ENCODE measurements around the gene TLCD5. TPM values are rescaled to one million over a fixed set of nuclear protein-coding genes. Genes with fewer than 3 reads are reported as not detected.

Gene TLCD5
- total and polyA plus RNA-seq, 2 experiments from 2014 or later = 8.7 to 9.0 TPM

GRCh38 chr11:120335908-120336640 is 11.0 kb downstream of the TLCD5 start, which contains the start of gene ARHGEF12:
Gene ARHGEF12, plus strand, starts transcription at chr11:120336413. Its CDS starts 831 bp downstream, at chr11:120337244.
- H3K9me3 ChIP-seq (ENCODE audit: low read depth) = no peaks in the 10 kb centered on the region
- TF ChIP-seq CTCF (IDR thresholded peaks at IDR 0.05; ENCODE audit: poor library complexity) = peak; percentile 63
- no peak for TF ChIP-seq EZH2 (IDR thresholded peaks at IDR 0.05; ENCODE audit: borderline replicate concordance)
- no peak for TF ChIP-seq EZH2phosphoT487 (IDR thresholded peaks at IDR 0.05; ENCODE audit: low read depth, severe bottlenecking, unreplicated experiment)
- under 1% methylated on average over 52 of the region's 92 CpGs for WGBS (ENCODE audit: low lambda C conversion rate, missing lambda C conversion rate)
- H4K20me1 ChIP-seq (ENCODE audit: insufficient read depth, poor library complexity, severe bottlenecking) = peaks cover 39% of the 10 kb centered on the region
- DNase-seq (ENCODE audit: low spot score) = peak; percentile 98
- H2AFZ ChIP-seq = peak within 1 kb of the TSS; percentile 87
- no peaks in the 10 kb centered on the region for H3K27me3 ChIP-seq
- peak within 1 kb of the TSS; percentile 89 for H3K4me2 ChIP-seq
- H3K4me3 ChIP-seq = peak within 1 kb of the TSS; percentile 92
- H3K36me3 ChIP-seq (replicated peaks; ENCODE audit: insufficient read depth, low read depth) = no peaks in the 10 kb centered on the region
- peak within 1 kb of the TSS; percentile 99 for H3K27ac ChIP-seq
- H3K79me2 ChIP-seq = peaks cover 44% of the 10 kb centered on the region
- peaks cover 40% of the 10 kb centered on the region for H3K4me1 ChIP-seq (ENCODE audit: insufficient read depth)
- no peaks in the 10 kb centered on the region for H3K9me2 ChIP-seq (replicated peaks; ENCODE audit: insufficient read depth)

GRCh38 chr11:120336641-120337354 is 11.7 kb downstream of the TLCD5 start:
- Histone ChIP-seq H3K79me2 (peaks cover 51% of the 10 kb centered on the region), H4K20me1 (ENCODE audit: insufficient read depth, poor library complexity, severe bottlenecking) (peaks cover 46% of the 10 kb centered on the region)
- 1% methylated on average over 47 of the region's 56 CpGs for WGBS (ENCODE audit: low lambda C conversion rate, missing lambda C conversion rate)

GRCh38 chr11:120337355-120338106 is 12.4 kb downstream of the TLCD5 start:
- H3K79me2 ChIP-seq = peaks cover 59% of the 10 kb centered on the region
- DNase-seq (ENCODE audit: low spot score) = peak; percentile 22
- 5% methylated on average over 18 of the region's 18 CpGs for WGBS (ENCODE audit: low lambda C conversion rate, missing lambda C conversion rate)

More at GRCh38 chr11:120336641-120337354, 11.7 kb downstream of the TLCD5 start:
- H3K9me2 ChIP-seq (replicated peaks; ENCODE audit: insufficient read depth) = no peaks in the 10 kb centered on the region
- peak overlapping the region; percentile 99 for H3K27ac ChIP-seq
- peaks cover 34% of the 10 kb centered on the region for H3K4me1 ChIP-seq (ENCODE audit: insufficient read depth)
- peak; percentile 78 for DNase-seq (ENCODE audit: low spot score)
- H3K4me2 ChIP-seq = peak overlapping the region; percentile 89
- TF ChIP-seq EZH2phosphoT487 (IDR thresholded peaks at IDR 0.05; ENCODE audit: low read depth, severe bottlenecking, unreplicated experiment) = no peak
- no peak for TF ChIP-seq EZH2 (IDR thresholded peaks at IDR 0.05; ENCODE audit: borderline replicate concordance)
- no peak for TF ChIP-seq CTCF (IDR thresholded peaks at IDR 0.05; ENCODE audit: poor library complexity)
- no peaks in the 10 kb centered on the region for H3K27me3 ChIP-seq
- H3K9me3 ChIP-seq (ENCODE audit: low read depth) = no peaks in the 10 kb centered on the region
- no peaks in the 10 kb centered on the region for H3K36me3 ChIP-seq (replicated peaks; ENCODE audit: insufficient read depth, low read depth)
- H2AFZ ChIP-seq = peak overlapping the region; percentile 76
- peak overlapping the region; percentile 92 for H3K4me3 ChIP-seq

More at GRCh38 chr11:120337355-120338106, 12.4 kb downstream of the TLCD5 start:
- H3K4me3 ChIP-seq = peak overlapping the region; percentile 92
- H4K20me1 ChIP-seq (ENCODE audit: insufficient read depth, poor library complexity, severe bottlenecking) = peaks cover 49% of the 10 kb centered on the region
- peak overlapping the region; percentile 99 for H3K27ac ChIP-seq
- peak overlapping the region; percentile 89 for H3K4me2 ChIP-seq
- H3K9me2 ChIP-seq (replicated peaks; ENCODE audit: insufficient read depth) = no peaks in the 10 kb centered on the region
- no peaks in the 10 kb centered on the region for H3K36me3 ChIP-seq (replicated peaks; ENCODE audit: insufficient read depth, low read depth)
- no peaks in the 10 kb centered on the region for H3K9me3 ChIP-seq (ENCODE audit: low read depth)
- peak overlapping the region; percentile 76 for H2AFZ ChIP-seq
- H3K27me3 ChIP-seq = no peaks in the 10 kb centered on the region
- TF ChIP-seq EZH2phosphoT487 (IDR thresholded peaks at IDR 0.05; ENCODE audit: low read depth, severe bottlenecking, unreplicated experiment) (no peak), EZH2 (IDR thresholded peaks at IDR 0.05; ENCODE audit: borderline replicate concordance) (no peak), CTCF (IDR thresholded peaks at IDR 0.05; ENCODE audit: poor library complexity) (no peak)
- H3K4me1 ChIP-seq (ENCODE audit: insufficient read depth) = peaks cover 28% of the 10 kb centered on the region

Measured in hepatocyte (in vitro differentiated cells).